Measurements from ENCODE around the gene ZHX3. TPM values are rescaled to one million over a fixed set of nuclear protein-coding genes. Genes with fewer than 3 reads are reported as not detected.

The ZHX3 gene
- polyA plus RNA-seq, 3 donors = 0.58 to 3.2 (median 1.1) TPM

GRCh38 chr20:41147767-41148191 is 169.8 kb downstream of the ZHX3 start:
- no peaks in the 10 kb centered on the region for H3K79me2 ChIP-seq (ENCODE audit: insufficient read depth, low read length)
- DNase-seq = no peak

GRCh38 chr20:41145821-41146620 is 171.5 kb downstream of the ZHX3 start:
- Mint-ChIP-seq H3K27me3 (ENCODE audit: low read depth in 3 of 3) (peaks cover 12 to 19% (median 14%) of the 10 kb centered on the region in 3 donors), H3K27ac (no peak overlapping the region), H3K9me3 (no peaks in the 10 kb centered on the region), H3K36me3 (peaks cover 0 to 2% of the 10 kb centered on the region in 2 donors), H3K4me1 (peaks cover 3% of the 10 kb centered on the region), H3K4me3 (no peak overlapping the region)
- Histone ChIP-seq H3K4me3 (replicated peaks in 1 of 3; ENCODE audit: low read depth in 2 of 3, low read length in 3 of 3) (no peak overlapping the region), H3K4me2 (replicated peaks; ENCODE audit: extremely low read depth, low read length, poor library complexity, severe bottlenecking) (no peak overlapping the region), H3K4me1 (ENCODE audit: control insufficient read depth in 1 of 2, insufficient read depth in 2 of 2, low read length in 2 of 2) (no peaks in the 10 kb centered on the region), H3K9me3 (replicated peaks in 1 of 2; ENCODE audit: control insufficient read depth in 1 of 2, insufficient read depth in 1 of 2, low read length in 2 of 2) (no peaks in the 10 kb centered on the region), H3K27ac (ENCODE audit: low read depth in 1 of 2, low read length in 2 of 2) (no peak overlapping the region), H3K9ac (ENCODE audit: insufficient read depth, low read length, poor library complexity, severe bottlenecking) (no peak overlapping the region), H3K27me3 (ENCODE audit: control insufficient read depth in 2 of 2, insufficient read depth in 2 of 2, low read length in 2 of 2) (peaks cover 1 to 3% of the 10 kb centered on the region in 2 donors), H4K20me1 (ENCODE audit: insufficient read depth, low read length) (no peaks in the 10 kb centered on the region), H3K79me2 (ENCODE audit: insufficient read depth, low read length) (no peaks in the 10 kb centered on the region), H3K36me3 (replicated peaks in 1 of 2; ENCODE audit: control insufficient read depth in 1 of 2, insufficient read depth in 2 of 2, low read length in 2 of 2) (no peaks in the 10 kb centered on the region), H2AFZ (ENCODE audit: insufficient read depth, low read depth, low read length, poor library complexity, severe bottlenecking) (no peak overlapping the region)
- 91% methylated on average over 10 of the region's 12 CpGs for WGBS (ENCODE audit: insufficient coverage)
- intact Hi-C loops (cut with micrococcal nuclease) = no loop called here
- DNase-seq = no peak
- TF ChIP-seq, protein P1, sequence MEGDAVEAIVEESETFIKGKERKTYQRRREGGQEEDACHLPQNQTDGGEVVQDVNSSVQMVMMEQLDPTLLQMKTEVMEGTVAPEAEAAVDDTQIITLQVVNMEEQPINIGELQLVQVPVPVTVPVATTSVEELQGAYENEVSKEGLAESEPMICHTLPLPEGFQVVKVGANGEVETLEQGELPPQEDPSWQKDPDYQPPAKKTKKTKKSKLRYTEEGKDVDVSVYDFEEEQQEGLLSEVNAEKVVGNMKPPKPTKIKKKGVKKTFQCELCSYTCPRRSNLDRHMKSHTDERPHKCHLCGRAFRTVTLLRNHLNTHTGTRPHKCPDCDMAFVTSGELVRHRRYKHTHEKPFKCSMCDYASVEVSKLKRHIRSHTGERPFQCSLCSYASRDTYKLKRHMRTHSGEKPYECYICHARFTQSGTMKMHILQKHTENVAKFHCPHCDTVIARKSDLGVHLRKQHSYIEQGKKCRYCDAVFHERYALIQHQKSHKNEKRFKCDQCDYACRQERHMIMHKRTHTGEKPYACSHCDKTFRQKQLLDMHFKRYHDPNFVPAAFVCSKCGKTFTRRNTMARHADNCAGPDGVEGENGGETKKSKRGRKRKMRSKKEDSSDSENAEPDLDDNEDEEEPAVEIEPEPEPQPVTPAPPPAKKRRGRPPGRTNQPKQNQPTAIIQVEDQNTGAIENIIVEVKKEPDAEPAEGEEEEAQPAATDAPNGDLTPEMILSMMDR (IDR thresholded peaks at IDR 0.05) = no peak

More at GRCh38 chr20:41147767-41148191, 169.8 kb downstream of the ZHX3 start:
- no peak overlapping the region for H3K4me3 Mint-ChIP-seq
- TF ChIP-seq, protein P1 (IDR thresholded peaks at IDR 0.05) = no peak
- Histone ChIP-seq H3K9ac (ENCODE audit: insufficient read depth, low read length, poor library complexity, severe bottlenecking) (no peak overlapping the region), H2AFZ (ENCODE audit: insufficient read depth, low read depth, low read length, poor library complexity, severe bottlenecking) (no peak overlapping the region), H3K4me2 (replicated peaks; ENCODE audit: extremely low read depth, low read length, poor library complexity, severe bottlenecking) (no peak overlapping the region), H4K20me1 (ENCODE audit: insufficient read depth, low read length) (no peaks in the 10 kb centered on the region), H3K27ac (ENCODE audit: low read depth in 1 of 2, low read length in 2 of 2) (no peak overlapping the region), H3K4me1 (ENCODE audit: control insufficient read depth in 1 of 2, insufficient read depth in 2 of 2, low read length in 2 of 2) (no peaks in the 10 kb centered on the region), H3K36me3 (replicated peaks in 1 of 2; ENCODE audit: control insufficient read depth in 1 of 2, insufficient read depth in 2 of 2, low read length in 2 of 2) (no peaks in the 10 kb centered on the region), H3K9me3 (replicated peaks in 1 of 2; ENCODE audit: control insufficient read depth in 1 of 2, insufficient read depth in 1 of 2, low read length in 2 of 2) (no peaks in the 10 kb centered on the region), H3K4me3 (replicated peaks in 1 of 3; ENCODE audit: low read depth in 2 of 3, low read length in 3 of 3) (no peak overlapping the region), H3K27me3 (ENCODE audit: control insufficient read depth in 2 of 2, insufficient read depth in 2 of 2, low read length in 2 of 2) (peaks cover 3 to 6% of the 10 kb centered on the region in 2 donors)
- intact Hi-C loops (cut with micrococcal nuclease) = no loop called here
- peaks cover 3% of the 10 kb centered on the region for H3K4me1 Mint-ChIP-seq
- no peaks in the 10 kb centered on the region for H3K36me3 Mint-ChIP-seq
- H3K9me3 Mint-ChIP-seq = peaks cover 0 to 2% (median 0%) of the 10 kb centered on the region in 7 donors
- WGBS (ENCODE audit: insufficient coverage) = 83% methylated on average over 5 of the region's 8 CpGs
- peaks cover 19 to 27% (median 21%) of the 10 kb centered on the region in 3 donors for H3K27me3 Mint-ChIP-seq (ENCODE audit: low read depth in 3 of 3)
- H3K27ac Mint-ChIP-seq = no peak overlapping the region

All from CD14-positive monocyte (primary cell).